GM18520 (cell line): Measurements from ENCODE around the gene MYH14.

ENCODE experiments used
- ATAC-seq: cut with Tn5 transposase; IDR thresholded peaks from one replicate; pipeline ENCODE4 v1.9.1; 2021; ENCODE audit not compliant: unreplicated experiment

The MYH14 gene

GRCh38 chr19:50203281-50204080 lies at the start of gene MYH14:
TSS of gene MYH14 (plus strand) at chr19:50203622. CDS start at chr19:50210366, 6,744 bp downstream.
- no peak for ATAC-seq

- no peak for ATAC-seq
Observed at GRCh38 chr19:50154529-50154928, 48.9 kb upstream of the MYH14 start.

GRCh38 chr19:50155520-50156109 lies 47.8 kb upstream of the MYH14 start:
- no peak for ATAC-seq

GRCh38 chr19:50158577-50158976 lies 44.8 kb upstream of the MYH14 start:
- no peak for ATAC-seq

DNA sequence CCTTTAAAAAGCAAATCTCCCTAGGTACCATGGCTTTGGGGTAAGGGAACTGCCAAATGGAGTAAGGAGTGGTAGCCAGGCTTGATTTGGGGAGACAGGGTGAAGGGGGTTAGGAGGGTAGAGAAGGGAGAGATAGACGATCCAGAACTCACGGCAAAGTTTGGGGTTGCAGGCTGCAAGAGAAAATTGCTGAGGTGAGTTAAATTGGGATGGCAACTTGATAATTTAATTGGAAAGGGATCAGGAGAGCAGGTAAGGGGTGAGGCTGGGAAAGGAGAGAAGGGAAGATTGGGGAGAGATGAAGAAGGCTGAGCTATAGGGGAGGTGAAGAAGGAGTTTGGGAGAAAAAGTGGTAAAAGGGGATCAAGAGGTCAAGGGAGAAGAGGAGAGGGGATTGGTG lies 44.3 kb upstream of the MYH14 start:
- ATAC-seq, result no peak

DNA sequence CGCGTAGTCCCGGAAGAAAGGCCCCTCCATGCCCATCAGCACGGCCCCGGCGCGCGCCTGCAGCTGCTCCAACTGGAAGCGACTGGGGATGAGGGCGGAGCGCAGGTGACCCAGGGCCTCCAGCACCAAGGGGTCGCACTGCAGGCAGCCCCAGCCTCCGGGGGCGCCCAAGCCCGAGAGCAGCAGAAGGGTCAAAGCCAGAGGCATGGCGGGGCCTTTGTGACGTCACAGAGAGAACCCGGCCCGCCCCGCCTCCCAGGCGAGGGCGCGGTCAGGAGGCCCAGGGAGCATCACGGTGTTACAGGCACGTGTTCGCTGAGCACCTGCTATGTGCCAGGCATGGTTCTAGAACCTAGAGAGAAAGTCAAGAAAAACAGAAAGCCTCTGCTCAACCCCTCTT lies 40.4 kb upstream of the MYH14 start, which contains the start of gene IZUMO2:
Gene IZUMO2 (minus strand): TSS at position 294 of the 400 bp plus-strand sequence. CDS start 87 bp downstream, at position 207.
- no peak for ATAC-seq

DNA sequence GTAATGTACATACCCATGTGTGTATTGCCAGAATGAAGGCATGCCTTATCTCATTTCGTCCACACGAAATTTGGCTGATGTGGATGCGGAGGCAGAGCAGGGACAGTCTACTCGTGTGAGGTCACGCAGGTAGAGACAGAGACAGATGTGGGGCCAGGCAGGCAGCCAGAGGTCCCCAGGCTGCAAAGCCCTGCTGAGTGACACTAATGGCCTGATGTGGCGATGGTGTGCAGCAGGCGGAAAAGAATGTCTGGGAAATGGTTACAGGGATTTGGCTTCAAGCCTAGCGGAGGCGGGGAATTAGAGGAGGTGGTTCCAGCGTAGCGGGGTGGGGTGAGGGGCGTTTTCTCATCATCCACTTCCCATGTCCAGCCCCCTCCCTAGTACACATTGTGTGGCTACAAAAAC lies 36.1 kb upstream of the MYH14 start:
- ATAC-seq, result no peak

- ATAC-seq, result no peak
Observed at GRCh38 chr19:50171752-50172151, 31.7 kb upstream of the MYH14 start.

DNA sequence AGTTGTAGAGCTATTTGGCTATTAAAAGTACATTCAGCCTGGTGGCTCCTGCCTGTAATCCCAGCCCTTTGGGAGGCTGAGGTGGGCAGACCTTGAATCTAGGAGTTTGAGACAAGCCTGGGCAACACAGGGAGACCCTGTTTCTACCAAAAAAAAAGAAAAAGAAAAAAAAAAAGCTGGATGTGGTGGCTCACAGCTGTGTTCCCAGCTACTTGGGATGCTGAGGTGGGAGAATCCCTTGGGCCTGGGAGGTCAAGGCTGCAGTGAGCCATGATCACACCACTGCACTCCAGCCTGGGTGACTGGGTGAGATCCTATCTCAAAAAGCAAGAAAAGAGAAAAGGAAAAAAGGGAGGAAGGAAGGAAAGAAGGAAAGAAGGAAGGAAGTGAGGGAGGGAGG lies 30.7 kb upstream of the MYH14 start:
- no peak for ATAC-seq

DNA sequence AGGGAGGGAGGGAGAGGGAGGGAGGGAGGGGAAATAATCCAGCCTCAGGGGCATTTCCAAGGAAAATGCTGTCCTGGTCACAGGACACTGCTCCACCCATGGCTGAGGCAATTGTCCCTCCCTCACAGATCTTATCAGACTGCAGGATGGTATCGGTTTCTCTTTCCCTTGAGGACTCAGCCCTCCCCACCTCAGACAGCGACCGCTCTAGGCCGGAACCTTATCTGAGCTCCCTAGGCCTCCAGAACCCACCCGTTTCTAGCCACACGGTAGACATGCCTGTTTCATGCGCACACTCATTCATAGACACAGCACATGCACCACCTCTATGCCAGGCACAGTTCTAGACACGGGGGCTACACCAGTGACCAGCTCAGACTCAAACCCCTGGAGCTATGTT lies 30.3 kb upstream of the MYH14 start:
- no peak for ATAC-seq

DNA sequence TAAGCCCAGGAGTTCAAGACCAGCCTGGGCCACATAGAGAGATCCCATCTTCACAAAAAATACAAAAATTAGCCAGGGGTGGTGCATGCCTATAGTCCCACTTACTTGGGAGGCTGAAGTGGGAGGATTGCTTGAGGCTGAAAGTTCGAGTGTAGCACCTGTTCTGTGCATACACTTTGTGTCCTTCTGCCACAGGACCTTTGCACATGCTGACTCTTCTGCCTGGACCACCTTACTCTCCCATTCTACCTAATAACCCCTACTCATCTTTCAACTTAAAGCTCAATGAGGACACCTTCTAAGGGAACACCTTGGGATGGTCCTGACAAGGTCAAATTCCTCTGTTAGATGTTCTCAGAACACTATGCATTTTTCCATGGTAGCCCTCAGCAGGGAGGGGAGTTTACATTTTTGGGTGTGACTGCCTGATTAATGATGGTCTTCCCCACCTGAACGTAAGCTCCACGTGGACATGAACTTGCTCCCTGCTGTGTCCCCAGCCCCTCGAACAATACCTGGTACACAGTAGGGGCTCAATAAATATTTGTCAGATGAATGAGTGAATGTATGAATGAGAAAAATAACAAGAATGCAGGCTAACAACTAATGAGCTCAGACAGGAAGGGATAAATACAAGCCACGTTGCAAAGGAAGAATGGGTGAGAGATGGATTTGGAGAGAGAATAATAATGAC lies 29.2 kb upstream of the MYH14 start:
- no peak for ATAC-seq

- no peak for ATAC-seq
Observed at GRCh38 chr19:50175924-50176323, 27.5 kb upstream of the MYH14 start.

DNA sequence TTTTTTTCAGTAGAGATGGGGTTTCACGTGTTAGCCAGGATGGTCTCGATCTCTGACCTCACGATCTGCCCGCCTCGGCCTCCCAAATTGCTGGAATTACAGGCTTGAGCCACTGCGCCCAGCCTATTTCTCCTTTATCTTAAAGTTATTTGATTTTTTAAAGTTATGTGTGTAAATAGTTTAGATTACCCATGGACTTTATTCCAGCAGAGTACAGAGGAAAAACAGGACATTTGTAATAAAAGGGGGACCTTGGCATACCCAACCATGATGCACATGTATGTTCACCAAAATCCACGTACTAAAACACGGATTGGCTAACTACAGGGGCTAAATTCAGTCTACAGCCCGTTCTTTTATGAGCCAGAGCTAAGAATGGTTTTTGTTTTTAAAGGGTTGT lies 26.6 kb upstream of the MYH14 start:
- no peak for ATAC-seq

DNA sequence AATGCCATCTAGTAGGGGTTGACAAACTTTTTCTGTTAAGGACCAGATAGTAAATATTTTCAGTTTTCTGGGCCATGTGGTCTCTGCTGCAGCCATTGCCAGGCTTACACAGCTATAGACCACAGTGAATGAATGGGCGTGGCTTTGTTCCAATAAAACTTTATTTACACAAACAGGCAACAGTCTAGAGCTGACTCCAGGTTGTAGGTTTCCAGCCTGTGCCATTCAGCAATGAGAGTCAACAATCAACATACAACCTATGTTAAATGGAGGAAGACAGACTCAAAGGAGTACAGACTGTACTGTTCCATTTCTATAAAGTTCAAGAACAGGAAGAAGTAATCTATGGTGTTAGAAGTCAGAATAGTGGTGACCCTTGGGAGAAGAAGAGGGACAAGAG lies 25.1 kb upstream of the MYH14 start:
- no peak for ATAC-seq

- no peak for ATAC-seq
Observed at GRCh38 chr19:50178859-50179537, 24.4 kb upstream of the MYH14 start.

DNA sequence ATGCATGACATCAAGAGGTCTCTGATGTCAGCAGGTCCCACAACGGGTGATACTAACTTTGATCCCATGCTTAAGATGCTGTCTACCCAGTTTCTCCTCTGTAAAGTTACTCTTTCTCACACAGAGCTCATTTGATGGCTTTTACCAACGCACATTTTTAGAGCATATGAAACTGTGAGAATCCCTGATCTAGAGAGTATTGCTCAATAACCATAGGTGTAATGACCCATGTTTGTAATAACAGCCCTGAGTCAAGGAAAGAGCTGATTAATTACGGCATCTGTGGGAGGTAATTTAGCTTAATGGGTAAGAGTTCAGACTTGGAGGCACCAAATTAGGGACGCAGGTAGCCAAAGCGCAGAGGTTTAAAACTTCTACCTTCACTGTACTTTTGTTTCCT lies 22.3 kb upstream of the MYH14 start:
- no peak for ATAC-seq

- no peak for ATAC-seq
Observed at GRCh38 chr19:50184196-50184595, 19.2 kb upstream of the MYH14 start.

- ATAC-seq, result no peak
Observed at GRCh38 chr19:50187937-50188336, 15.5 kb upstream of the MYH14 start.

DNA sequence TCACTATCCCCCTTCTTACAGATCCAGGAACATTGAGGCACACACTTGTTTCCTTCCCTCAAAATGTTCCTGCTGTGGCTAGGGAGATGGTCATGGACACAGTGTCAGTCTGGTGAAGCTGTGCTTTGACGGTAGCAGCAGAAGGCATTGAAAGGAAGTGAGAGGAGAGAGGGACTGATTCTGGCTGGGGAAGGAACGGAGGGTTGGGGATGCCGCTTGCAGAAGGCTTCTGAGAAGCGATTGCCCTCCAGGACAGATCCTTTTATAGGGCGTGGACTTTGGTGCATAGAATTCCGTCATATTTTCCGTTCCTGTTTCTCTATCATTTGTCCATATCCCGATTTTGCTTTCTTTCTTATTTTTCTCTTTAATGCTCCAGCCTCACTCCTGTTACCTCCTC lies 14.1 kb upstream of the MYH14 start:
- ATAC-seq, result no peak

DNA sequence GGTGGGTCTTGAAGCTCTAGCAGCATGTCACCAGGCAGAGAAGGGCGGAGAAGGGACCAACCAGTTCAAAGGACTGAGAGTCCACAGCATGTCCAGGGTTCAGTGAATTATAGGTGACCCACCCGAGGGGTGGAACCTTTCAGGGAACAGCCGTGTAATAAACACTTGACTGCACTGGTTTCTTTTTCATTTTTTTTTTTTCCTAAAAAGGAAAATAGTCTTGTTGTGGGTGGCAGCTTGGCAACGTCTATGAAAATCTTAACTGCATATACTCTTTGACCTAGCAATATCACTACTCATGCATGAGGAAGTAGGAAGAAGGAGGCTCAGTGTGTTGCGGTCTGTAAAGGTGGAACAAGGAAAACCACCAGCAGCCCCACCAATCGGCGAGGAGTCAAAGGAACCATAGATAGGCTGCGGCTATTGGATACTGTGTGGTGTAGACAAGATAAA lies 13.0 kb upstream of the MYH14 start:
- no peak for ATAC-seq

GRCh38 chr19:50191216-50191615 lies 12.2 kb upstream of the MYH14 start:
- no peak for ATAC-seq
